Glomerular visceral epithelial cell (primary cell): ENCODE data around the gene PRDX5.

ENCODE experiments used
- DNase-seq: peaks from one replicate; pipeline ENCODE4 v3.0.0-alpha.2; 2016; ENCODE audit errors: extremely low spot score

Gene PRDX5

DNA sequence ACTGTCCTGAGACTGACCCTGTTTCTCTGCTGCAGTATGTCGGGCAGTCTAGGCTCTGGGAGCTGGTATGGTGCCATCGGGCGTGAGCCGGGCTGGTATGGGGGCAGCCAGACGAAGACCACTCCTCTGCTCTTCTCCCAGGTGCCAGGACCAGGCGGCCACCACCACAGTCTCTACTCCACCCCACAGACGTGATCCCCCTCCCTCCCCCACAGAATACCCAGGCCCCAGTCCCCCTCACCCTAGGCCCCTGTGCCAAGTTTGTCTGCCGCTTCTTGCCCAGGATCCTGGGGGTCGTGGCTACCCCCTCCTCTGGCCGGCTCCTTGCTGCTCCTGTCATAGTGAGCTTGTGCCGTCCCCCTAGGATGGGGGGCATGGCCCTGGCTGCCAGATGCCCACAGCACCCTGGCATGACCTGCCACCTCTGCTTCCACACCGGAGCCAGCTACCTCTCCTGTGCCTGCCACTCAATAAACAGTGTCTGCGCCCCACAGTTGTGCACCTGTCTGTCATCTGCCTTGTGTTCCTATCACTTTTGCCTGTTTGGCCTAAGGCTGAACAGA, 28.8 kb upstream of the PRDX5 start:
- DNase-seq = no peak

DNA sequence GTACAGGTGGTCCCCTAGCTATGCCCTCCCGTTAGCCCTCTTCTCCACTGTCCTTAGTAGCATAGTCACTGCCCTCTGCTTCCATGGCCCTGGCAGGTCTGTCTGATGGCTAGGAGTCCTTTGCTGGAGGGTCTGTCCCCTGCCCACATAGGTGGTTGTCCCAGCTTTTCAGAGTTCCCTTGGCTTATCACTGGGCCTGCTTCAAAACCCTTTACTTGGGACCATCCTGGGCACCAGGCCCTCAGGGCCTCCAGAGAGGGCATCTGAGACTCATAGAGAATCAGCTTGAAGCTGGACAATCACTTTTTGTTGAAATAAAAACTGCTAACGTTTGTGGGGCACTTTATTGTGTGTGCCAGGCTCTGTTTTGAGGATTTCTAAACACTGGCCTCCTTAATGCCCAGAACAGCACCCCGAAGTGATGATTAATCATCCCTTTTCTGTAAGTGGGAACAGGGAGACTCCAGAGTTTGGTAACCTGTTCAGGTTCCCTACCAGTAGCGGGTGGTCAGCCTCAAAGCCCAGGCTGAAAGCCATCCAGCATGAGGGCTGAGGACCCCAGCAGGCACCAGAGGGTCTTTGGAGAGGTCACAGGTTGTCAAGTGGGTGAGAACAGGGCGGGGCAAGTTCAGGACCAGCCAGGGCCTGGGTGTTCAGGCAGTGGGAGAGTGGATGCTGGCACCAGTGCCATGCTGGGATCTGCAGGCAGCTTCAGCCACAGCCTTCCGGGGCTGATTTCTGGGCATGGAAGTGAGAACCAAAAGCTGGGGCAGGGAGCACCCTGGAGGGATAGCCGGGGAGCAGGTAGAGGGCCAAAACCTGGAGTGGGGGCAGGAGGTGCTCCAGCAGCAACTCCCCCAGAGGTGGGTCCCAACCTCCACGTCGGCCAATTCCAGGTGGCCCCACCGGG, 27.3 kb upstream of the PRDX5 start:
- DNase-seq = no peak

DNA sequence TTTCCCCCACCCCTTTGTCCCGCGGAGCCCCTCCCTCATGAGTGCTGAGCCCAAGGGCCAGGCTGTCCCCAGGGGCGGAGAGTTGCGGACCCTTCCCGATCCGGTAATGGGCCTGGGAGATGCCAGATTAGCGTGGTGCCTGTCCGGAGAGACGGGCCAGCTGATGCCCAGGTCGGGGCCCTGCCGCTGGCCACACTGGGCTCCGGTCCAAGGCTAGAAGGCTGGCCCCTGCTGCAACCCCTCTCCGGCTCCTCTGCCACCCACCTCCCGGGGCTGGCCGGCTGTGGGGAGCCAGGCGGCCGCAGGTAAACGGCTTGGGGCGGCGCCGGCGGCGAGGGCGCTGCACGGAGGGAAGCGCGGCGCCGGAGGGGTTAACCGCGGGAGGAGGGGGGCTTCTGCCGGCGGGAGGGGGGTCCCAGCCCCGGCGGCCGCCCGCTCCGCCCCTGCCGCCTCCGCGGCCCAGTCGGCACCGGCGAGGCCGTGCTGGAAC, 26.6 kb upstream of the PRDX5 start, which contains the start of gene KCNK4:
Gene KCNK4 (plus strand): TSS at position 41 of the 490 bp plus-strand sequence. CDS start 1,717 bp downstream, outside the sequence.
- no peak for DNase-seq

DNA sequence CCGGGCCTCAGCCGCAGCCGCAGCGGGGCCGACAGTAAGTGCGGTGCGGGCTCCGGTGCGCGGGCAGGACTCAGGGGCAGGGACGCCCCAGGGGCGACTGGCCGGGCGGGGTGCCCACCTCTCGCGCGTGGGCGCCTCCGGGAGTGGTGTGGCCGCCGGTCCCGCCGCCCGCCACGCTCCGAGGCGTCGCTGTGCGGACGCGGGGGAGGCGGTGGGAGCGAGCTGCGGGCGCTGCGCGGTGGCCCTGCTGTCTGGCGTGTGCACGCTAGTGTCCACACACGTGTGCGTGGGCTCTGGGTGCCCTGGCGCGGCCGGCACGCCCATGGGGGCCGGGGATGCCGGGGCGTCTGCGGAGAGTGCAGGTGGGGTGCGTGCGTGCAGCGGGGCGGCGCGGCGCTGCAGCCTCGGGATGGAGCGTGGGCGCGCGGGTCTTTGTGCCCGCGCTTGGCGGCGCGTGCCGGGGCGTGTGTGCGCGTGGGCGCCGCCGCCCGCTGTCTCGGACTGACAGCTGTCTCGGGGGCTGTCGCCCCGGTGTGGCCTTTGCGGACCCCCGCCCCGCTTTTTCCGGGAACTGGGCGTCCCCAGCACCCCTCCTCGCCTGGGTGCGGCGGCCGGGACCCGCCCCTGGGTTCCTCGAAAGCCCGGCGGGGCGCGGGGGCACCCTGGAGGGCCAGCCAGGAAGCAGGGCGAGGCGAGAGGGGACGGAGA, 26.0 kb upstream of the PRDX5 start:
- DNase-seq = no peak

DNA sequence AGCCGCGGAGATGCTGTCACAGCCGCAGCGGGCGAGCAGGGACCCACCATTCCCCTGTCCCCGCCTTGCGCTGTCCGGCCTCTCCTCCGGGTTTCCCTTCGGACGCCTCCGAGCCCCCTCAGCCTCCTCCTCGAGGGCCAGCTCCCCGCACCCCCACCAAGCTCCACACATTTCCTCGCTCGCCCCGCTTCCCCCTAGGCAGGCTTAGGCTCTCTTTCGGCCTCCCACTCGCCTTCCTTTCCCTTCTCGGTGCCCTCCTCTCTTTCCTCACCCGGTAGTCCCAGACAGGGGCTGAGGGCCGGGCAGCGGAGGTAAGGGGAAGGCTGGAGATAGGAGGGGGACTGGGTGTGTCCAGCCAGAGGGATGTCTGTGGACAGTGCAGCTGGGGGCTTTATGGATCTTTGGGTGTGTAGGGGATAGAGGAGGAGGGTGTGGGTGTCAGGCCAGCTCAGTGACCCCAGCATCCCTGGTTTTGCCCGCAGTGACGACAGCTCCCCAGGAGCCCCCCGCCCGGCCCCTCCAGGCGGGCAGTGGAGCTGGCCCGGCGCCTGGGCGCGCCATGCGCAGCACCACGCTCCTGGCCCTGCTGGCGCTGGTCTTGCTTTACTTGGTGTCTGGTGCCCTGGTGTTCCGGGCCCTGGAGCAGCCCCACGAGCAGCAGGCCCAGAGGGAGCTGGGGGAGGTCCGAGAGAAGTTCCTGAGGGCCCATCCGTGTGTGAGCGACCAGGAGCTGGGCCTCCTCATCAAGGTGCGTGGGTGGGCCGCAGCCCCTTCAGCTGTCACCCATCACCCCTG, 25.3 kb upstream of the PRDX5 start:
- DNase-seq = no peak

DNA sequence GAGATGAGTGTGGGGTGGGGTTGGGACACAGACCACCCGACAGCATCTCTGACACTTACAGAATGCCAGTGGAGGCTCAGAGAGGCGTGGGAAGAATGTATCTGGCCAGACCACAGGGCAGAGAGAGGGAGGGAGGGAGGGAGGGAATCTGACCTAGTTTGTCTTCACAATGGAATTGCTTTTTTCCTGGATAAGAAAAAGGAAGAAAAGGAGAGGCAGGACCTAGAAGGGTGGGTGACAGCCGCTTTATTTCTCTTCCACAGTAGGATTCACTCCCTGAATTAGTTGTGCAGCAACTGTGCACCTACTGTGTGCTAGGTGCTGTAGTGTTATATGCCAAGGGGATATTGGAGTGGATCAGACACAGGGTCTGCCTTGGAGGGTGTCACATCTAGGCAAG, 23.1 kb upstream of the PRDX5 start:
- no peak for DNase-seq

DNA sequence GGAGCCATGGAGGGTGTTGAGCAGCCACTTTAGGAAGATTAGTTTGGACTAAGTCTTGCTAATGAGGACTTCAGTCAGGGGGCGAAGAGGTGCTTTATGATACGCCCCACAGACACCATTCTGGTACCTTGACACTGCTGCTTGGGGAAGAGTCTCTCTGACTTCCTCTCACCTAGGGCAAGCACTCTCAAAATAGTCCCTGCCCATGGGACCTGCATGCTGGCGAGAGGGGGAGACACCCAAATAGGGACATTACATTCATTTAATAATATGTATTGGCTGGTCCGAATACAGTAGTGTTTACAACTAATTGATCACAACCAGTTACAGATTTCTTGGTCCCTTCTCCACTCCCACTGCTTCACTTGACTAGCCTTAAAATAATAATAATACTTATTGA, 22.2 kb upstream of the PRDX5 start:
- DNase-seq = no peak

DNA sequence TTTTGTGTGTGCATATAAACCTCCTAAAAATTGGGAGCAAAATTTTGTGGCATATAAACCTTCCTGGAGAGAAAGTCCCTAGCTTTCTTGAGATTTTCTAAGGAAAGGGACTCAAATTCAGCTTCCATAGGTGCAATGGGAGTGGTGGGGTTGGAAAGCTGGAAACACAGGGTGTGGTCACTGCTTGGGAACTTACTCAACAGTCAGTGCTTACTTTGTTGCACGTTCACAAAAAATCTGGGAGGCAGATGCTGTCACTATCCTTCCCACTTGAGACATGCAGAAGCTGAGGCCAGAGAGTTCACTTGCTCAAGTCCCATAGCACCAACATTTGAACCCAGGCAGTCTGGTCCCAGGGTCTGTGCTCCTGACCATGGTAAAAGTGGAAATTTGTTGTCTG, 21.7 kb upstream of the PRDX5 start:
- DNase-seq = no peak

DNA sequence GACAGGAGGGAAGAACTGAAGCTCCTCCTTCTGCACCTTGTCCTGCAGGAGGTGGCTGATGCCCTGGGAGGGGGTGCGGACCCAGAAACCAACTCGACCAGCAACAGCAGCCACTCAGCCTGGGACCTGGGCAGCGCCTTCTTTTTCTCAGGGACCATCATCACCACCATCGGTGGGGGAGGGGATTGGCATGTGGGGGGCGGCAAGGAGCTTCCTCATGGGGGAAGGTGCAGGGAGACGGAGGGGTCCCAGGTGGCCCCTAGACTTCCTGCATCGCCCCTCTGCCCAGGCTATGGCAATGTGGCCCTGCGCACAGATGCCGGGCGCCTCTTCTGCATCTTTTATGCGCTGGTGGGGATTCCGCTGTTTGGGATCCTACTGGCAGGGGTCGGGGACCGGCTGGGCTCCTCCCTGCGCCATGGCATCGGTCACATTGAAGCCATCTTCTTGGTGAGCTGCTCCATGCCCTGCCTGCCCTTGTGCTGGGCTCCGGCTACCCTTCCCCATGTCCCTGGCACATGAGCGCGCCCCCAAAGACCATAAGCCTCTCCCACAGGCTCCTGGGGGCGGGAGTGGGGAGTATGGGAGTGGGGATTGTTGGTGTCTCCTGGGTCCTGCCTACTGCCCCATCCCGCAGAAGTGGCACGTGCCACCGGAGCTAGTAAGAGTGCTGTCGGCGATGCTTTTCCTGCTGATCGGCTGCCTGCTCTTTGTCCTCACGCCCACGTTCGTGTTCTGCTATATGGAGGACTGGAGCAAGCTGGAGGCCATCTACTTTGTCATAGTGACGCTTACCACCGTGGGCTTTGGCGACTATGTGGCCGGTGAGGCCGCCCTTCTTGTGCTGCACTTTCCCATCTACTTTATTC, 20.9 kb upstream of the PRDX5 start:
- no peak for DNase-seq

GRCh38 chr11:64297699-64298358, 20.1 kb upstream of the PRDX5 start:
- DNase-seq = peak; percentile 76

GRCh38 chr11:64298966-64299846, 18.7 kb upstream of the PRDX5 start:
- no peak for DNase-seq

- DNase-seq = no peak
Observed at GRCh38 chr11:64299847-64300648, 17.9 kb upstream of the PRDX5 start, which contains the start of gene CATSPERZ. Gene CATSPERZ (plus strand): TSS chr11:64300358. CDS start chr11:64300411, 53 bp downstream.

DNA sequence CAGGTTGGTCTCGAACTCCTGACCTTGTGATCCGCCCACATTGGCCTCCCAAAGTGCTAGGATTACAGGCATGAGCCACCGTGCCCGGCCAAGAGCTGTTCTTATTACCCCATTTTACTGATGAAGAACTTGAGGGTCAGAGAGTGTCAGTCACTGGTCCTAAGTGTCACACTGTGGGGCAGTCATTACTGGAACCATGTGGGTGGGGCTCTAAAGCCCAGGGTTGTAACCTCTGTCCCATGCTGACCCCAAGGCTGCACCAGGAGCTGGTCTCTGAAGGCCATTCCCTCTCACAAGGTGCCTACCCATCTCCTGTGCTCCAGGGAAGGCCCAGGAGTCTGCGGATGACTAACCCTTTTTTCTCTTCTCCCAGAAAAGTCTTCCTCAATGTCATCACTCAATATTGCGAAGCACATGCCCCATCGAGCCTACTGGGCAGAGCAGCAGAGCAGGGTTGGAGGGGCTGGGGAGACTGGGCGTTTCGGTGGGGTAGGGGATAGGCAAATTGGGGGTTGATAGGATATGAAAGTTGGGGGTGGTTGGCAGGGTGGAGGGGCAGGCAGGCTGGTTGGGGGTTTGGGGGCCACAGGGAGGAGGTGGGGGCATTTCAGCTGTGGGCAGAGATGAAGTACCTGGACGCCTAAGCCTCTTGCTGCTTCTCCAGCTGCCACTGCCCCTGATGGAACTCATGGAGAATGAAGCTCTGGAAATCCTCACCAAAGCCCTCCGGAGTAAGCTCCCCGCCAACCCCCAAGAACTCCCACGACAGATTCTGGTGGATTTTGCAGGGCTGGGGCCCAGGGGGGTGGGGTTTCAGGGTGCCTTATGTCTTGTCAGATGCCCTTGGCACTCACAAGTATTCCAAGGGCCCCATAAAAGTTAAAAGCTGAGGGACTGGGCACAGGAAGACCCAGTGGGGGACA, 14.6 kb upstream of the PRDX5 start:
- no peak for DNase-seq

- DNase-seq = no peak
Observed at GRCh38 chr11:64304032-64304315, 13.9 kb upstream of the PRDX5 start.

DNA sequence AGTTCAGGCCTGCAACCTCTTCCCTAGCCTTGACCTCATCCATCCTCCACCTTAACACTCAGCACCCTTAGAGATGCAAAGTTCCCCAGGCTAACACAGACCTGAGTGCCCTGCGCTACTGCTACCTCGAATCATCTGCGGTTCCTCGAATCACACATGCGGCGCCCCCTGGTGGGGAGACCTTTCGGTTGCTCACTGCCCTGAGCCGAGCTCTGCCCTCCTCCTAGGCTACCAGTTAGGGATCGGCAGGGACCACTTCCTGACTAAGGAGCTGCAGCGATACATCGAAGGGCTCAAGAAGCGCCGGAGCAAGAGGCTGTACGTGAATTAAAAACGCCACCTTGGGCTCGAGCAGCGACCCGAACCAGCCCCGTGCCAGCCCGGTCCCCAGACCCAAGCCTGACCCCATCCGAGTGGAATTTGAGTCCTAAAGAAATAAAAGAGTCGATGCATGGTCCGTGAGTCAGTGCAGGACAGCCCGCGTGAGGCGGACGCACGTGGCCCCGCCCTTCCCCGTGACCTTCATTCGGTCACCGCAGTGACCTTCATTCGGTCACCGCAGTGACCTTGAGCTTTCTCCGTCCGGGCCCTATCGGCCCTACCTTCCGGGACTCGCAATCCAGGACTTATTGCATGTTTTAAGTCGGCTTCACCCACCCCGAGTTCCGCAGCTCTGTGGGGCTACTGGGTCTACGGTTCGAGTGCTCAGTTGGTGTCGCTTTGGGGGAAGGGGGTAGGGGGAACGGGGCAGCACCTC, 13.4 kb upstream of the PRDX5 start:
- peak; percentile 88 for DNase-seq

DNA sequence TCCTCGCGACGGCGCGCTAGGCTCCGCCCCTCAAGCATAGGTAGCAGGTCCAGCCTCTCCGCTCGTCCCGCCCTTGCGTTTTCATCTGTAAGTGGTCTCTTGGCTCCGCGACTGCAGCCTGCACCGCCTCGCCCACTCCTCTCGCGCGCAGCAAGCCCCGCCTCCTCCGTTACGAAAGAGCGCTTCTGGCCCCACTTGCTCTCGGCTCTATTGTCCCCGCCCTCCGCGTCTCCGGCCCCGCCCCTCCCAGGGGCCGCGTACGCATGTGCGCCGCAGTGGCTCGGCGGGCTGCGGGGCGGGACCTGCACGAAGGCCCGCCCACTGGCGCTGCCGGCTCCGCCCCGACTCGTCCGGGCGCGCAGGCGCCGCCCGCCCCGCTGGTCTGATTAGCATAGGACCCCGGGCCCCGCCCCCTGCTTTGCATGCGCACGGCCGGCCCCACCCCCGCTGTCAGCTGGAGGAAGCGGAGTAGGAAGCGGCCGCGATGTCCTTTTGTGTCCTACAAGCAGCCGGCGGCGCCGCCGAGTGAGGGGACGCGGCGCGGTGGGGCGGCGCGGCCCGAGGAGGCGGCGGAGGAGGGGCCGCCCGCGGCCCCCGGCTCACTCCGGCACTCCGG, 12.7 kb upstream of the PRDX5 start, which contains the start of gene ESRRA:
Gene ESRRA (plus strand): TSS at position 450 of the 616 bp plus-strand sequence. CDS start 1,656 bp downstream, outside the sequence.
- peak; percentile 98 for DNase-seq
